Measurements from ENCODE around the gene RNF207. TPM values are rescaled to one million over a fixed set of nuclear protein-coding genes. Genes with fewer than 3 reads are reported as not detected.
A peak's percentile ranks its signal among the peaks of the same experiment; 100 is the strongest.

The RNF207 gene
- total and polyA plus RNA-seq, 2 of the 13 experiments (the other 11 are each of a cell fraction or from before 2014, with no cell fraction given), result 9.8 to 15.9 TPM

- TF ChIP-seq REST (IDR thresholded peaks at IDR 0.05; ENCODE audit: borderline replicate concordance in 1 of 2, low read depth in 1 of 2, low read length in 2 of 2) (0 out of 4 replicates have a peak, but pooled peaks of 1 of the 2 experiments have one; percentile 8), ZNF772 (CRISPR knock-in tag; IDR thresholded peaks at IDR 0.05) (no peak), MZF1 (CRISPR knock-in tag; IDR thresholded peaks at IDR 0.05; ENCODE audit: borderline replicate concordance) (no peak), ARID5B (CRISPR knock-in tag; IDR thresholded peaks at IDR 0.05) (peak; percentile 42; the same call in 1 of the 2 replicates), FOSL1 (CRISPR knock-in tag; IDR thresholded peaks at IDR 0.05; ENCODE audit: borderline replicate concordance) (0 out of 2 replicates have a peak, but pooled peaks have one; percentile 28), XRCC5 (optimal IDR thresholded peaks at IDR 0.05; ENCODE audit: low read length) (peak; percentile 20), GFI1 (CRISPR knock-in tag; IDR thresholded peaks at IDR 0.05; ENCODE audit: borderline replicate concordance) (peak; percentile 36; the same call in 1 of the 2 replicates), NCOA2 (CRISPR knock-in tag; IDR thresholded peaks at IDR 0.05) (peak; percentile 33; the same call in 1 of the 2 replicates), TBL1XR1 (IDR thresholded peaks at IDR 0.05; ENCODE audit: borderline replicate concordance, low read length, partially characterized antibody) (no peak), LCORL (IDR thresholded peaks at IDR 0.05) (no peak), LCORL (CRISPR knock-in tag; IDR thresholded peaks at IDR 0.05) (peak; percentile 47; the same call in 1 of the 2 replicates), SOX5 (CRISPR knock-in tag; IDR thresholded peaks at IDR 0.05; ENCODE audit: borderline replicate concordance) (peak; percentile 51; the same call in 1 of the 2 replicates), MIXL1 (CRISPR knock-in tag; IDR thresholded peaks at IDR 0.05) (no peak), FOXP1 (IDR thresholded peaks at IDR 0.05) (no peak), FOXP1 (CRISPR knock-in tag; IDR thresholded peaks at IDR 0.05) (0 out of 2 replicates have a peak, but pooled peaks have one; percentile 14), TCF7 (IDR thresholded peaks at IDR 0.05; ENCODE audit: low read depth) (0 out of 2 replicates have a peak, but pooled peaks have one; percentile 23), THRA (CRISPR knock-in tag; IDR thresholded peaks at IDR 0.05; ENCODE audit: borderline replicate concordance) (peak; percentile 39; the same call in 1 of the 2 replicates)
These were observed 48.3 kb upstream of the RNF207 start (continued) for GRCh38 chr1:6157528-6158174.
